NB4 (cell line): ENCODE data around the gene DGKI.

Source experiments
- CTCF ChIP-seq: IDR thresholded peaks from one replicate; pipeline ENCODE4 v1.5.1; 2012; ENCODE audit warnings: low read depth, low read length
- MAX ChIP-seq: IDR thresholded peaks from 2 replicates; pipeline ENCODE4 v1.6.1; 2011; ENCODE audit warnings: low read depth, low read length
- MYC ChIP-seq: IDR thresholded peaks from 2 replicates; pipeline ENCODE4 v1.6.1; 2011; ENCODE audit warnings: low read depth, low read length
- POLR2A ChIP-seq: IDR thresholded peaks from 2 replicates; pipeline ENCODE4 v1.6.1; 2011; ENCODE audit warnings: mild to moderate bottlenecking; ENCODE audit not compliant: insufficient read length; ENCODE audit errors: extremely low read depth

- no peak for TF ChIP-seq POLR2A
- no peak for TF ChIP-seq CTCF
- TF ChIP-seq MAX = no peak
- no peak for TF ChIP-seq MYC
Observed at GRCh38 chr7:137545059-137545716, 301.6 kb downstream of the DGKI start.
